Psoas muscle (tissue), 8 donors: ENCODE data around the gene ITPK1. TPM values are rescaled to one million over a fixed set of nuclear protein-coding genes. Genes with fewer than 3 reads are reported as not detected.

Source experiments
- ATAC-seq, 4 donors: fragments of 200-7000 bp; cut with Tn5 transposase; one replicate each; pipeline ENCODE4 v1.9.1; 2020; ENCODE audit warnings: moderate library complexity in 3 of 4, mild to moderate bottlenecking in 2 of 4
- DNase-seq, 2 donors: peaks; one replicate each; pipeline ENCODE4 v3.0.0-alpha.2; 2020
- H3K27ac ChIP-seq: fragments of 200-600 bp; one replicate; pipeline ENCODE4 v1.8.0; 2022
- H3K27me3 ChIP-seq, 3 donors: fragments of 200-600 bp in 1 of 3; one replicate each; pipeline versions ENCODE4 v1.6.1 to v1.8.0; 2013 to 2022; ENCODE audit warnings: low read length in 2 of 3, mild to moderate bottlenecking in 2 of 3, moderate library complexity in 1 of 3; ENCODE audit not compliant: insufficient read depth in 3 of 3
- H3K36me3 ChIP-seq, 2 donors: fragments of 200-600 bp in 1 of 2; one replicate each; pipeline versions ENCODE4 v1.6.1 to v1.8.0; 2013 to 2022; ENCODE audit warnings: low read depth in 1 of 2, mild to moderate bottlenecking in 1 of 2, moderate library complexity in 1 of 2; ENCODE audit not compliant: insufficient read depth in 1 of 2
- H3K4me1 ChIP-seq: fragments of 200-600 bp; one replicate; pipeline ENCODE4 v1.8.0; 2022
- H3K4me3 ChIP-seq: fragments of 200-600 bp; one replicate; pipeline ENCODE4 v1.8.0; 2022; ENCODE audit warnings: mild to moderate bottlenecking
- H3K9me3 ChIP-seq: fragments of 200-600 bp; one replicate; pipeline ENCODE4 v1.8.0; 2022
- WGBS, 3 donors: extraction: QIAGEN DNeasy Blood & Tissue Kit; methylation state at CpG; one replicate each; pipeline versions ENCODE4 v1.1.6 to v1.1.7; 2013; 5-methylcytosine and 5-hydroxymethylcytosine counted together
- intact Hi-C, 2 donors: fragments of 100-400 bp; cut with DNase I; formaldehyde crosslinking; loops; one replicate each; pipeline versions ENCODE4 v1.11.0 to v1.14.2; 2022
- polyA plus RNA-seq, 3 donors: library from polyadenylated mRNA; stranded (reverse); fragments of 200-250 nt; gene quantifications; one replicate each; pipeline ENCODE4 v1.2.3, GENCODE V29; 2013
- total RNA-seq, 4 donors: library from RNA; stranded (reverse); fragmentation: NEBNext Ultra II Directional in 2 of 4; extraction: Animal tissue kit (Norgen Biotek cat#: 25700) in 2 of 4; gene quantifications; one replicate each; pipeline versions ENCODE4 v1.2.1 to v1.2.4, GENCODE V29; 2021 to 2023
- TF ChIP-seq, protein P1 (sequence below): fragments of 200-600 bp; IDR thresholded peaks from one replicate; pipeline ENCODE4 v1.8.0; 2022; ENCODE audit warnings: antibody characterized with exemption
- donor health status: healthy with polysubstance abuse.
- donor health status: DM: no; HTN: no; CAD: no; lungs with moderate emphysema.
- donor health status: Bipolar disorder and iron deficiency.
- donor health status: healthy.
- donor health status: DM: yes; HTN: yes; CAD: no.
- donor health status: DM: no; HTN: no; CAD: no.
- donor health status: DM: no; HTN: no; CAD: no.
- donor health status: DM: yes; HTN: yes; CAD: no.

ITPK1 gene
- total and polyA plus RNA-seq, 7 donors: 30.0 to 61.1 (median 42.7) TPM

- H3K4me1 ChIP-seq: no peaks in the 10 kb centered on the region
- DNase-seq: peak in 1 of 2 donors; percentile 26
These were observed 172.6 kb downstream of the ITPK1 start for GRCh38 chr14:92942976-92943710.

GRCh38 chr14:92942576-92942975 is 173.1 kb downstream of the ITPK1 start:
- intact Hi-C loops: no loop called here
- ATAC-seq (no peak), DNase-seq (no peak)
- Histone ChIP-seq H3K9me3 (no peaks in the 10 kb centered on the region), H3K27me3 (no peaks in the 10 kb centered on the region), H3K4me3 (no peak overlapping the region), H3K27ac (no peak overlapping the region), H3K36me3 (peaks cover 0 to 17% of the 10 kb centered on the region in 2 donors), H3K4me1 (no peaks in the 10 kb centered on the region)
- TF ChIP-seq, protein P1, sequence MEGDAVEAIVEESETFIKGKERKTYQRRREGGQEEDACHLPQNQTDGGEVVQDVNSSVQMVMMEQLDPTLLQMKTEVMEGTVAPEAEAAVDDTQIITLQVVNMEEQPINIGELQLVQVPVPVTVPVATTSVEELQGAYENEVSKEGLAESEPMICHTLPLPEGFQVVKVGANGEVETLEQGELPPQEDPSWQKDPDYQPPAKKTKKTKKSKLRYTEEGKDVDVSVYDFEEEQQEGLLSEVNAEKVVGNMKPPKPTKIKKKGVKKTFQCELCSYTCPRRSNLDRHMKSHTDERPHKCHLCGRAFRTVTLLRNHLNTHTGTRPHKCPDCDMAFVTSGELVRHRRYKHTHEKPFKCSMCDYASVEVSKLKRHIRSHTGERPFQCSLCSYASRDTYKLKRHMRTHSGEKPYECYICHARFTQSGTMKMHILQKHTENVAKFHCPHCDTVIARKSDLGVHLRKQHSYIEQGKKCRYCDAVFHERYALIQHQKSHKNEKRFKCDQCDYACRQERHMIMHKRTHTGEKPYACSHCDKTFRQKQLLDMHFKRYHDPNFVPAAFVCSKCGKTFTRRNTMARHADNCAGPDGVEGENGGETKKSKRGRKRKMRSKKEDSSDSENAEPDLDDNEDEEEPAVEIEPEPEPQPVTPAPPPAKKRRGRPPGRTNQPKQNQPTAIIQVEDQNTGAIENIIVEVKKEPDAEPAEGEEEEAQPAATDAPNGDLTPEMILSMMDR: no peak
- 89 to 93% (median 93%) methylated on average over 8 of the region's 8 CpGs for WGBS, 3 donors

More at GRCh38 chr14:92942976-92943710, 172.6 kb downstream of the ITPK1 start:
- ATAC-seq: no peak
- no peak overlapping the region for H3K27ac ChIP-seq
- intact Hi-C loops: no loop called here
- no peaks in the 10 kb centered on the region for H3K27me3 ChIP-seq
- peaks cover 0 to 17% of the 10 kb centered on the region in 2 donors for H3K36me3 ChIP-seq
- H3K9me3 ChIP-seq: no peaks in the 10 kb centered on the region
- WGBS, 3 donors: 93 to 95% (median 94%) methylated on average over 30 of the region's 30 CpGs
- TF ChIP-seq, protein P1: no peak
- H3K4me3 ChIP-seq: no peak overlapping the region

DNA sequence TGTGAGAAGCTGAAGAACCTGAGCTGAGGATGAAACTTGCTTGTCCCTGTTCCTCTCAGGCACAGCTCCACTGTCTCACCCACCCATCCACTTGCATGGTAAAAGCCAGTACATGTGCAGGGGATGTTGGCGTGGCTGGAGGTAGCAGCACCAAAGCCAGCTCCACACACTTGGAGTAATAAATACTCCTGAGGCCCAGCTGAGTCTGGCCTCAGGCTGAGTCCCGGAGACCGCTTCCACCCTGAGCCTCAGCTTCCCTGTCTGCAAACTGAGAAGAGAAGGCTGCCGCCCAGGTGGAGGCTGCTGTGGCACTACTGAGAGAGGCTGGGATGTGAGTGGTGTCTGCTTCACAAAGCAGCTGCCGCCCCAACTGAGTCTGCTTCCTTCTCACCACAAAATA is 173.6 kb downstream of the ITPK1 start:
- DNase-seq (no peak), ATAC-seq (no peak)
- H3K36me3 ChIP-seq: peaks cover 0 to 17% of the 10 kb centered on the region in 2 donors
- no peaks in the 10 kb centered on the region for H3K27me3 ChIP-seq
- no peaks in the 10 kb centered on the region for H3K9me3 ChIP-seq
- no peak overlapping the region for H3K4me3 ChIP-seq
- TF ChIP-seq, protein P1: no peak
- no peaks in the 10 kb centered on the region for H3K4me1 ChIP-seq
- no peak overlapping the region for H3K27ac ChIP-seq
- intact Hi-C loops: no loop called here
- 96 to 99% (median 96%) methylated on average over 5 of the region's 5 CpGs for WGBS, 3 donors

GRCh38 chr14:92941531-92941930 is 174.2 kb downstream of the ITPK1 start:
- ATAC-seq (no peak), DNase-seq (peak in 1 of 2 donors; percentile 34)
- 95 to 97% (median 96%) methylated on average over 25 to 30 of the region's 30 CpGs for WGBS, 3 donors
- Histone ChIP-seq H3K9me3 (no peaks in the 10 kb centered on the region), H3K36me3 (peaks cover 0 to 17% of the 10 kb centered on the region in 2 donors), H3K4me1 (no peaks in the 10 kb centered on the region), H3K27ac (no peak overlapping the region), H3K27me3 (no peaks in the 10 kb centered on the region), H3K4me3 (no peak overlapping the region)
- TF ChIP-seq, protein P1: no peak
- intact Hi-C loops: no loop called here
